Epithelial cell of esophagus (primary cell): Measurements from ENCODE around the gene THAP7.

Source experiments
- DNase-seq: peaks from one replicate; pipeline ENCODE4 v3.0.0; 2010; ENCODE audit warnings: low read depth
- H3K4me3 ChIP-seq: 2 replicates; pipeline ENCODE4 v1.5.1; 2011; ENCODE audit warnings: mild to moderate bottlenecking, low read length, control low read depth
- TF ChIP-seq, protein P1 (sequence below): IDR thresholded peaks from 2 replicates; pipeline ENCODE4 v1.5.1; 2011; ENCODE audit warnings: low read depth, mild to moderate bottlenecking, low read length, control low read depth, inconsistent platforms; ENCODE audit not compliant: insufficient read depth; ENCODE audit errors: missing control alignments

The THAP7 gene

GRCh38 chr22:21029486-21030025 lies 27.6 kb upstream of the THAP7 start:
- no peak overlapping the region for H3K4me3 ChIP-seq
- TF ChIP-seq, protein P1, sequence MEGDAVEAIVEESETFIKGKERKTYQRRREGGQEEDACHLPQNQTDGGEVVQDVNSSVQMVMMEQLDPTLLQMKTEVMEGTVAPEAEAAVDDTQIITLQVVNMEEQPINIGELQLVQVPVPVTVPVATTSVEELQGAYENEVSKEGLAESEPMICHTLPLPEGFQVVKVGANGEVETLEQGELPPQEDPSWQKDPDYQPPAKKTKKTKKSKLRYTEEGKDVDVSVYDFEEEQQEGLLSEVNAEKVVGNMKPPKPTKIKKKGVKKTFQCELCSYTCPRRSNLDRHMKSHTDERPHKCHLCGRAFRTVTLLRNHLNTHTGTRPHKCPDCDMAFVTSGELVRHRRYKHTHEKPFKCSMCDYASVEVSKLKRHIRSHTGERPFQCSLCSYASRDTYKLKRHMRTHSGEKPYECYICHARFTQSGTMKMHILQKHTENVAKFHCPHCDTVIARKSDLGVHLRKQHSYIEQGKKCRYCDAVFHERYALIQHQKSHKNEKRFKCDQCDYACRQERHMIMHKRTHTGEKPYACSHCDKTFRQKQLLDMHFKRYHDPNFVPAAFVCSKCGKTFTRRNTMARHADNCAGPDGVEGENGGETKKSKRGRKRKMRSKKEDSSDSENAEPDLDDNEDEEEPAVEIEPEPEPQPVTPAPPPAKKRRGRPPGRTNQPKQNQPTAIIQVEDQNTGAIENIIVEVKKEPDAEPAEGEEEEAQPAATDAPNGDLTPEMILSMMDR: no peak
- no peak for DNase-seq

DNA sequence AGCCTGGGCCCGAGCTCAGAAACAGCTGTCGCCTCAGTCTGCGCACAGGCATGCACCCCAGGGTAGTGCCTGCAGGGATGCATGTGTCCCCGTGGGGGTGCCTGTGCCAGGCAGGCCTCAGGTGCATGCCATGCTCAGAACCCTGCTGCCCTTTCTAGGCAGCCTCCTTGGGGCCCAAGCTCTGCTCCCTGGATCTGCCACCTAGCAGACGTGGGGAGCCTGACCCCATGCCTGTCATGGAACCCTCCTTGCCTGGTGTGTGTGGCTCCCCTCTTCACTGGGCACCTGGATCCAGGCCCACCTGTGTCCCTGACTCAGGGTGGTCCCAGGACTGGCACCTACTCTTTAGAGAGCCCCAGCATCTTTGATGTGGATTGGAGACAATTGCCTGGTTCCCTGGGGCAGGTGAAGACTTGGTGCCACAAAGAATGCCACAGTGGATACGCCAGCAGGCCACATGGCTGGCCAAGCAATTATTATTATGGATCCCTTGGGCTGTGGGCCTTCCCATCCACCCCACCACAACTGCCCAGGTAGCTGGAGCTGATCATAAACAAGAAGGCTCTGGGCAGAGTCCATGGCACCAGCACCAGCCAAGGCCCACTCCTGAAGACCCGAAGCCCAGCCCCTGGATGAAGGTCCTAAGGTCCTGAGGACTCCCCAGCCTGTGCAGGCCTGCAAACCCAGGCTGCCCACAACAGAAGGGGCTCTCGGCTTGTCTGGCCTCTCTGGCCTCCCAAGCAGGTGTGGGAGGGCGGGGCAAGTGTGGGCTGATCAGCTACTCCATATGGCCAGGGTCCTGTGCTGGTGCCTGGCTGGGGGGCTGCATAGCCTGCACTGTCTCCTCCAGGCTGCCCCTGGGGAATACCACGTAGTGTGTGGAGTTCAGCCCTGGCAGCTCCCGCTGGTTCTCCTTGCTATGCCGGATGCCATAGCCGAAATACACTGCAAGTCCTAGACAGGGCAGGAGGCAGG lies 26.6 kb upstream of the THAP7 start:
- TF ChIP-seq, protein P1: no peak
- H3K4me3 ChIP-seq: no peak overlapping the region
- DNase-seq: no peak

DNA sequence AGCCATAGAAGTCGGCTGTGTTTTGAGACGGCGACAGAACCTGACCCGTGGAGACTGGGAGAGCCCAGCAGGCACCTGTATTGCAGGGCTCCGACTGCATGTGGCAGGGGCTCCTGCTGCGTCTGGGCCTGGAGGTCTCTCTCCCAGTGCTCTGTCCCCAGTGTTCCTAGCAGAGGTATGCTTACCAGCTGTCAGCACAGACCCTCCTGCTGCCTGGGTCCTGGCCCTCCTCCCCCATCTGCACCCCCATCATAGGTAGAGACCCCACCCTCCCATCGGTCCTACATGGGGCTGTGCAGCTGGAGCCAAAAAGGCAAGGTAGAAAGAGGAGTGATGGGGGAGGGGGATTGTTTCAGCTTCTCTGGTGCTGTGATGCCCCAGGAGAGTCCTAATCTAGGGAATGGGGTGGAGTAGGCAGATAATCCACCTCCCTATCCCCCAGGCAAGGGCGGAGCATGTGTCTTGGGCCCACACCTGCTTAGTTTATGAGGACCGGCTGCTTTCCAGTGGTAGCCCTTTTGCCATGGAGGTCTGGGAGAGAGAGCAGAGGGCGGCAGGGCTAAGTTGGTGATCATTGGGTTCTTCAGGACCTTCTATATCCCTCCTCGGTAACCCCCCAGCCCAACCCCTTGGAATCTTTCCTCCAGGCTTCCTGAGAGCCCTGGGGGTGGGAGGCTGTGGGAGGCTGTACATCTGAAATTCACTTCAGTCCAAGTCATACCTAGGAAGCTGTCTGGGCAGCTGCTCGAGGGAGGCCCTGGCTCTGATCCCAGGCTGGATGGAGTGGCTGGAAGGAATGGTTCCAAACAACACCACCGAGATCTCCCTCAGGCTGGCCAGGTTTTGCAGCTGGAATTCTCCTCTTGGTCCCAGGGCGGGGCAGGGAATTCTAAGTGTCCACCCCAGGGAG lies 25.1 kb upstream of the THAP7 start:
- TF ChIP-seq, protein P1: no peak
- peak; percentile 76 for DNase-seq
- H3K4me3 ChIP-seq: no peak overlapping the region

GRCh38 chr22:21025763-21026755 lies 24.1 kb upstream of the THAP7 start:
- peak; percentile 87 for DNase-seq
- TF ChIP-seq, protein P1: no peak
- H3K4me3 ChIP-seq: no peak overlapping the region

- TF ChIP-seq, protein P1: no peak
- peak; percentile 71 for DNase-seq
- no peak overlapping the region for H3K4me3 ChIP-seq
Measured at GRCh38 chr22:21025266-21025665, 23.3 kb upstream of the THAP7 start.
